AG09309 (cell line): ENCODE measurements around the gene ARHGDIB.

ENCODE experiments used
- DNase-seq: peaks from one replicate; pipeline ENCODE4 v3.0.0-alpha.2; 2010; ENCODE audit warnings: low read depth
- H3K4me3 ChIP-seq: 2 replicates; pipeline ENCODE4 v1.5.1; 2011; ENCODE audit warnings: mild to moderate bottlenecking, low read depth, low read length, moderate library complexity; ENCODE audit not compliant: control insufficient read depth
- TF ChIP-seq, protein P1 (sequence below): IDR thresholded peaks from 2 replicates; pipeline ENCODE4 v1.5.1; 2011; ENCODE audit warnings: mild to moderate bottlenecking, low read depth, low read length, inconsistent platforms; ENCODE audit not compliant: insufficient read depth, control insufficient read depth; ENCODE audit errors: missing control alignments

The ARHGDIB gene

DNA sequence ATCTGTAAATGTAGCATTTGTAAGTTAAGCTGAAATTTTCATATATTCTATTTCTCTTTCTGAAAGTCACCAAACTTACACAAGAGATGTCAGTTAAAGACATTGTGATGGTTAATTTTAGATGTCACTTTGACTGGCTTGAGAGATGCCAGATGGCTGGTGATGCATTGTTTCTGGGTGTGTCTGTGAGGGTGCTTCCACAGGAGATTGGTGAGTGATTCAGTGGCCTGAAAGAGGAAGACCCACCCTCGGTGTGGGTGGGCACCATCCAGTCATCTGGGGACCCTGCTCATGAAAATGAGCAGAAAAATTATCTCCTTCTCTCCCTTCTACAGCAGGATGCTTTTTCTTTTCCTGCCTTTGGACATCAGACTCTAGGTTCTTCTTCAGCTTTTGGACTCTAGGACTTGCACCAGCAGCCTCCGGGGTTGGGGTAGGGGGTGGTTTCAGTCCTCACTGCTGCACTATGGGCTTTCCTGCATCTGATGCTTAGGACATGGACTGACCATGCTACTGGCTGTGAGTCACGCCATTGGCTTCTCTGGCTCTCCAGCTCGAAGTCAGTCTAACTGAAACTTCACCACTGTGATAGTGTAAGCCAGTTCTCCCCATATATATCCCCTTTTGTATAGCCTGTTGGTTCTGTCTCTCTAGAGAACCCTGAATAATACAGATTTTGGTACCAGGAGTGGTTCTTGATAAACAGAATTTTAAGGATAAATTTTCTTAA is 32.3 kb upstream of the ARHGDIB start:
- H3K4me3 ChIP-seq, result no peak overlapping the region
- no peak for DNase-seq
- TF ChIP-seq, protein P1, sequence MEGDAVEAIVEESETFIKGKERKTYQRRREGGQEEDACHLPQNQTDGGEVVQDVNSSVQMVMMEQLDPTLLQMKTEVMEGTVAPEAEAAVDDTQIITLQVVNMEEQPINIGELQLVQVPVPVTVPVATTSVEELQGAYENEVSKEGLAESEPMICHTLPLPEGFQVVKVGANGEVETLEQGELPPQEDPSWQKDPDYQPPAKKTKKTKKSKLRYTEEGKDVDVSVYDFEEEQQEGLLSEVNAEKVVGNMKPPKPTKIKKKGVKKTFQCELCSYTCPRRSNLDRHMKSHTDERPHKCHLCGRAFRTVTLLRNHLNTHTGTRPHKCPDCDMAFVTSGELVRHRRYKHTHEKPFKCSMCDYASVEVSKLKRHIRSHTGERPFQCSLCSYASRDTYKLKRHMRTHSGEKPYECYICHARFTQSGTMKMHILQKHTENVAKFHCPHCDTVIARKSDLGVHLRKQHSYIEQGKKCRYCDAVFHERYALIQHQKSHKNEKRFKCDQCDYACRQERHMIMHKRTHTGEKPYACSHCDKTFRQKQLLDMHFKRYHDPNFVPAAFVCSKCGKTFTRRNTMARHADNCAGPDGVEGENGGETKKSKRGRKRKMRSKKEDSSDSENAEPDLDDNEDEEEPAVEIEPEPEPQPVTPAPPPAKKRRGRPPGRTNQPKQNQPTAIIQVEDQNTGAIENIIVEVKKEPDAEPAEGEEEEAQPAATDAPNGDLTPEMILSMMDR, result no peak

DNA sequence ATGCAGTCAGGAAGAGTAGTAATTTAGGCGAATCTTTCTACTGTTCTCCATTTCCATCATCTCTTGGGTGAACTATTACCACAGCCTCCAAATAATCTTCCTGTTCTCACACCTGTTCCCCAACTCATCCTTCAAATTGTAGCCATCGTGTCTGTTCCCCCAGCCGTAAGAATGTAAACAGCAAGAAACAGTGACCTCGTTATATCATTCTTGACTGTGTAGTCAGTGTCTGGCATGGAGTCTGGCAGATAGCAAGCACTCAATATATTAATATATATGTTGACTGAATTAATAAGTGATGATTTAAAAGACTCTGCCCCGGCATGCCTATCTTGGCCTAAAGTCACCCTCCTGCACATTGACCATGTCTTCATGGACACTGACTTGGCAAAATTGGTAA is 31.7 kb upstream of the ARHGDIB start:
- TF ChIP-seq, protein P1, result no peak
- no peak overlapping the region for H3K4me3 ChIP-seq
- DNase-seq, result no peak

DNA sequence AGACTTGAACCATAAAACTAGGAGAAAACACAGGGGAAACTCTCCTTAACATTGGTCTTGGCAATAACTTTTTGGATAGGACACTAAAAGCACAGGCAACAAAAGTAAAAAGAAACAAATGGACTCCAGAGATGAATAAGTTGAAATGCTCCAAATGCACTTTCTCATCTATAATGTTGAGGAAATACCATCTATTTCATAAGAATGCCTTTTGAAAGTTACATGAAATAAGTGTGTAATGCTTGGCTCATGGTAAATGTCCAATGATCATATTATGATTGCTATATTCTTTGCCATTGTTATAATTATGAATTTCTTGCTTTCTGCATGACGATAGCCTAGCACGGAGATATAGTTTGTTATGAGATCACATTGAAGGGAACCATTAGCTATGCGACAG is 31.3 kb upstream of the ARHGDIB start:
- TF ChIP-seq, protein P1, result no peak
- no peak for DNase-seq
- H3K4me3 ChIP-seq, result no peak overlapping the region

DNA sequence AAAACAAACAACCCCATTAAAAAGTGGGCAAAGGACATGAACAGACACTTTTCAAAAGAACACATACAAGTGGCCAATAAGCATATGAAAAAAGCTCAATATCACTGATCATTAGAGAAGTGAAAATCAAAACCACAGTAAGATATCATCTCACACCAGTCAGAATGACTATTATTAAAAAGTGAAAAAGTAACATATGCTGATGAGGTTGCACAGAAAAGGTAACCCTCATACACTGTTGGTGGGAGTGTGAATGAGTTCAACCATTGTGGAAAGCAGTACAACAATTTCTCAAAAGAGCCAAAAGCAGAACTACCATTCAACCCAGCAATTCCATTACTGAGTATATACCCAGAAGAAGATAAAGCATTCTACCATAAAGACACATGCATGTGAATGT is 29.7 kb upstream of the ARHGDIB start:
- TF ChIP-seq, protein P1, result no peak
- no peak for DNase-seq
- no peak overlapping the region for H3K4me3 ChIP-seq

DNA sequence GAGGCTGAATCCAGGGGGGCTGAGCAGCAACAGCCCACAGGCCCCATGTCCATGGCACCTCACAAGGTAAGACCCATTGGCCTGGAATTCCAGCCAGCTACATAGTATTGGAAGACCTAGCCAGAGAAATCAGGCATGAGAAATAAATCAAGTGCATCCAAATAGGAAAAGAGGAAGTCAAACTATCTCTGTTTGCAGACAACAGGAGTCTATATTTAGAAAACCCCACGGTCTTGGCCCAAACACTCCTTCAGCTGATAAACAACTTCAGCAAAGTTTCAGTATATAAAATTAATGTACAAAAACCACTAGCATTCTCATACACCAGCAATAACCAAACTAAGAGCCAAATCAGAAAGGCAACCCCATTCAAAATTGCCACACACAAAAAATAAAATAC is 28.4 kb upstream of the ARHGDIB start:
- no peak overlapping the region for H3K4me3 ChIP-seq
- no peak for DNase-seq
- TF ChIP-seq, protein P1, result no peak

DNA sequence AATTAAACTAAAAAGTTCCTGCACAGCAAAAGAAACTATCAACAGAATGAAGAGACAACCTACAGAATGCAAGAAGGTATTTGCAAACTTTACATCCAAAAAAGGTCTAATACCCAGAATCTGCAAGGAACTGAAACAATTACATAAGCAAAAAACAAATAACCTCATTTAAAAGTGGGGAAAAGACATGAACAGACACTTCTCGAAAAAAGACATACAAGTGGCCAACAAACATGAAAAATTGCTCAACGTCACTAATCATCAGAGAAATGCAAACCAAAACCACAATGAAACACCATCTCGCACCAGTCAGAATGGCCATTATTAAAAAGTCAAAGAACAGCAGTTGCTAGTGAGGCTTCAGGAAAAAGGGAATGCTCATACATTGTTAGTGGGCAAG is 26.6 kb upstream of the ARHGDIB start:
- TF ChIP-seq, protein P1, result no peak
- no peak overlapping the region for H3K4me3 ChIP-seq
- DNase-seq, result no peak
